ENCODE results near the gene INKA1.
"Not testable (repeated sequence)": the region's sequence is repeated elsewhere in the genome, so short reads cannot be mapped to it uniquely, and the experiment has no call there.

The INKA1 gene

GRCh38 chr3:49802719-49803464 lies at the start of gene INKA1:
INKA1 (plus strand) TSS chr3:49803261; CDS start chr3:49803393, 132 bp downstream.
- no peak for DNase-seq (ENCODE audit: low read depth, low spot score)

GRCh38 chr3:49754536-49754935 lies 48.5 kb upstream of the INKA1 start:
- no peak for DNase-seq (ENCODE audit: low read depth, low spot score)

- no peak for DNase-seq (ENCODE audit: low read depth, low spot score)
These were observed 47.0 kb upstream of the INKA1 start for GRCh38 chr3:49756036-49756435.

GRCh38 chr3:49757197-49757596 lies 45.9 kb upstream of the INKA1 start:
- no peak for DNase-seq (ENCODE audit: low read depth, low spot score)

GRCh38 chr3:49759226-49759625 lies 43.8 kb upstream of the INKA1 start:
- DNase-seq (ENCODE audit: low read depth, low spot score) = no peak

GRCh38 chr3:49761661-49762060 lies 41.4 kb upstream of the INKA1 start:
- DNase-seq (ENCODE audit: low read depth, low spot score) = no peak

- no peak for DNase-seq (ENCODE audit: low read depth, low spot score)
These were observed 39.1 kb upstream of the INKA1 start for GRCh38 chr3:49763981-49764380.

- no peak for DNase-seq (ENCODE audit: low read depth, low spot score)
These were observed 33.7 kb upstream of the INKA1 start for GRCh38 chr3:49769286-49769915.

GRCh38 chr3:49769926-49770325 lies 33.1 kb upstream of the INKA1 start:
- DNase-seq (ENCODE audit: low read depth, low spot score) = no peak

GRCh38 chr3:49771340-49771938 lies 31.6 kb upstream of the INKA1 start:
- DNase-seq (ENCODE audit: low read depth, low spot score) = no peak

GRCh38 chr3:49772703-49773102 lies 30.4 kb upstream of the INKA1 start:
- DNase-seq (ENCODE audit: low read depth, low spot score) = no peak

GRCh38 chr3:49775538-49775937 lies 27.5 kb upstream of the INKA1 start:
- no peak for DNase-seq (ENCODE audit: low read depth, low spot score)

- DNase-seq (ENCODE audit: low read depth, low spot score) = not testable (repeated sequence)
These were observed 27.0 kb upstream of the INKA1 start for GRCh38 chr3:49776101-49776500.

GRCh38 chr3:49779358-49780079 lies 23.5 kb upstream of the INKA1 start:
- DNase-seq (ENCODE audit: low read depth, low spot score) = no peak

GRCh38 chr3:49780080-49780974 lies 22.7 kb upstream of the INKA1 start:
- no peak for DNase-seq (ENCODE audit: low read depth, low spot score)

- not testable (repeated sequence) for DNase-seq (ENCODE audit: low read depth, low spot score)
These were observed 22.1 kb upstream of the INKA1 start for GRCh38 chr3:49780975-49781365.

- no peak for DNase-seq (ENCODE audit: low read depth, low spot score)
These were observed 21.5 kb upstream of the INKA1 start for GRCh38 chr3:49781415-49782199.

GRCh38 chr3:49782277-49782676 lies 20.8 kb upstream of the INKA1 start:
- DNase-seq (ENCODE audit: low read depth, low spot score) = not testable (repeated sequence)

- DNase-seq (ENCODE audit: low read depth, low spot score) = no peak
These were observed 17.3 kb upstream of the INKA1 start for GRCh38 chr3:49785565-49786356.
